ENCODE results near the gene LCP1. TPM values are rescaled to one million over a fixed set of nuclear protein-coding genes. Genes with fewer than 3 reads are reported as not detected.
A peak's percentile ranks its signal among the peaks of the same experiment; 100 is the strongest.

The LCP1 gene
- total and polyA plus RNA-seq, 9 of the 15 experiments (the other 6 are each of a cell fraction or from before 2014, with no cell fraction given): 83.0 to 255 (median 163) TPM

DNA sequence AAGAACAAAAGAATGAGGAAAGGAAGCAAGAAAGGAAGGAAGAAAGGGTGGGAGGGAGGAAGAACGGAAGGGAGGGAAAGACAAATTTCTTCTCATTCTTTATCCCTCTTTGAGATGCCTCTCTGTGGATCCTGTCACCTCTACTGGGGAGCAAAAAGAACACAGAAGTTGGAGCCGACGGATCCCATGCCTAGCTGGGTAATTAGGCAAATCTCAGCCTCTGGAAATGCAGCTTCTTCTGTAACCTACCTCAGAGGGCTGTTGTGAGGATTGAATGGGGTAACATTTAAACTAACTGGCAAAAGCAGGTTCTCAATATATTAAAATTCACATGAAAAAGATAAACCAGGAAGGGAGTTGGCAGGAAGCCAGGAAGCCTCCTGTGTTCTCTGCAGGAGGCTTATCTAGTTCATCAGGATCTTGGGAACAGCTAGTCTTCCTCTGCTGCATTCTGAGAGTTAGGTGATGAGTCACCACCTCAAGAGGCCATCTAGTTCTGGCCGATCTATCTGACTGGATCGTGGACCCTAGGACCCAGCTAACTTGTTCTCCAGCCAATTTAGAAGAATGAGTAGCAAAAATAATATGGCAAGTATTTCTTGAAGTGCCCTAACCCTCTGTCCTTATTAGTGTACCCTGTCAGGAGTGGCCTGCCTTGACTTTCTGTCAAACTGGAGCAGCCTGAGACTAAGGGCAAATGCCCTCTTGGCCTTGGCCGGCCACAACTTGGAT, 61.9 kb downstream of the LCP1 start (continued):
- TF ChIP-seq, protein P1, sequence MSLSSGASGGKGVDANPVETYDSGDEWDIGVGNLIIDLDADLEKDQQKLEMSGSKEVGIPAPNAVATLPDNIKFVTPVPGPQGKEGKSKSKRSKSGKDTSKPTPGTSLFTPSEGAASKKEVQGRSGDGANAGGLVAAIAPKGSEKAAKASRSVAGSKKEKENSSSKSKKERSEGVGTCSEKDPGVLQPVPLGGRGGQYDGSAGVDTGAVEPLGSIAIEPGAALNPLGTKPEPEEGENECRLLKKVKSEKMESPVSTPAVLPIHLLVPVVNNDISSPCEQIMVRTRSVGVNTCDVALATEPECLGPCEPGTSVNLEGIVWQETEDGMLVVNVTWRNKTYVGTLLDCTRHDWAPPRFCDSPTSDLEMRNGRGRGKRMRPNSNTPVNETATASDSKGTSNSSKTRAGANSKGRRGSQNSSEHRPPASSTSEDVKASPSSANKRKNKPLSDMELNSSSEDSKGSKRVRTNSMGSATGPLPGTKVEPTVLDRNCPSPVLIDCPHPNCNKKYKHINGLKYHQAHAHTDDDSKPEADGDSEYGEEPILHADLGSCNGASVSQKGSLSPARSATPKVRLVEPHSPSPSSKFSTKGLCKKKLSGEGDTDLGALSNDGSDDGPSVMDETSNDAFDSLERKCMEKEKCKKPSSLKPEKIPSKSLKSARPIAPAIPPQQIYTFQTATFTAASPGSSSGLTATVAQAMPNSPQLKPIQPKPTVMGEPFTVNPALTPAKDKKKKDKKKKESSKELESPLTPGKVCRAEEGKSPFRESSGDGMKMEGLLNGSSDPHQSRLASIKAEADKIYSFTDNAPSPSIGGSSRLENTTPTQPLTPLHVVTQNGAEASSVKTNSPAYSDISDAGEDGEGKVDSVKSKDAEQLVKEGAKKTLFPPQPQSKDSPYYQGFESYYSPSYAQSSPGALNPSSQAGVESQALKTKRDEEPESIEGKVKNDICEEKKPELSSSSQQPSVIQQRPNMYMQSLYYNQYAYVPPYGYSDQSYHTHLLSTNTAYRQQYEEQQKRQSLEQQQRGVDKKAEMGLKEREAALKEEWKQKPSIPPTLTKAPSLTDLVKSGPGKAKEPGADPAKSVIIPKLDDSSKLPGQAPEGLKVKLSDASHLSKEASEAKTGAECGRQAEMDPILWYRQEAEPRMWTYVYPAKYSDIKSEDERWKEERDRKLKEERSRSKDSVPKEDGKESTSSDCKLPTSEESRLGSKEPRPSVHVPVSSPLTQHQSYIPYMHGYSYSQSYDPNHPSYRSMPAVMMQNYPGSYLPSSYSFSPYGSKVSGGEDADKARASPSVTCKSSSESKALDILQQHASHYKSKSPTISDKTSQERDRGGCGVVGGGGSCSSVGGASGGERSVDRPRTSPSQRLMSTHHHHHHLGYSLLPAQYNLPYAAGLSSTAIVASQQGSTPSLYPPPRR (CRISPR knock-in tag; IDR thresholded peaks at IDR 0.05; ENCODE audit: borderline replicate concordance): no peak
- TF ChIP-seq SIN3B (IDR thresholded peaks at IDR 0.05; ENCODE audit: low read depth) (no peak), U2AF1 (optimal IDR thresholded peaks at IDR 0.05; ENCODE audit: low read depth, low read length) (no peak), ARID1B (IDR thresholded peaks at IDR 0.05) (peak; percentile 84), NR2C2 (CRISPR knock-in tag; IDR thresholded peaks at IDR 0.05) (no peak), NR2C2 (tag; IDR thresholded peaks at IDR 0.05) (no peak), SAFB2 (IDR thresholded peaks at IDR 0.05; ENCODE audit: borderline replicate concordance, low read depth, low read length, severe bottlenecking) (no peak), RNF2 (IDR thresholded peaks at IDR 0.05) (no peak), ZSCAN29 (IDR thresholded peaks at IDR 0.05) (no peak), EP300 (IDR thresholded peaks at IDR 0.05; ENCODE audit: low read length) (peak; percentile 64; the same call in 1 of the 2 replicates), ZFP36 (IDR thresholded peaks at IDR 0.05; ENCODE audit: low read depth, low read length, partially characterized antibody) (no peak), SMARCC2 (IDR thresholded peaks at IDR 0.05; ENCODE audit: low read depth) (peak; percentile 68; the same call in 1 of the 2 replicates), ZNF354B (CRISPR knock-in tag; IDR thresholded peaks at IDR 0.05) (no peak), RAD51 (IDR thresholded peaks at IDR 0.05; ENCODE audit: borderline replicate concordance, low read depth) (no peak), XRCC4 (IDR thresholded peaks at IDR 0.05; ENCODE audit: extremely low read depth, insufficient read depth, insufficient read length) (no peak), FOS (IDR thresholded peaks at IDR 0.05; ENCODE audit: extremely low read depth, insufficient read length) (peak; percentile 62), EZH2 (IDR thresholded peaks at IDR 0.05; ENCODE audit: borderline replicate concordance, low read depth, low read length) (no peak), SP1 (CRISPR knock-in tag; IDR thresholded peaks at IDR 0.05) (no peak), ZBTB1 (CRISPR knock-in tag; IDR thresholded peaks at IDR 0.05; ENCODE audit: borderline replicate concordance, low read depth) (no peak), SRSF9 (IDR thresholded peaks at IDR 0.05; ENCODE audit: borderline replicate concordance, low read depth, low read length) (no peak), SNIP1 (IDR thresholded peaks at IDR 0.05; ENCODE audit: low read depth) (no peak), CBFA2T2 (conservative IDR thresholded peaks at IDR 0.05) (peak; percentile 54), ZFX (CRISPR knock-in tag; IDR thresholded peaks at IDR 0.05) (no peak)
- TF ChIP-seq, protein P2, sequence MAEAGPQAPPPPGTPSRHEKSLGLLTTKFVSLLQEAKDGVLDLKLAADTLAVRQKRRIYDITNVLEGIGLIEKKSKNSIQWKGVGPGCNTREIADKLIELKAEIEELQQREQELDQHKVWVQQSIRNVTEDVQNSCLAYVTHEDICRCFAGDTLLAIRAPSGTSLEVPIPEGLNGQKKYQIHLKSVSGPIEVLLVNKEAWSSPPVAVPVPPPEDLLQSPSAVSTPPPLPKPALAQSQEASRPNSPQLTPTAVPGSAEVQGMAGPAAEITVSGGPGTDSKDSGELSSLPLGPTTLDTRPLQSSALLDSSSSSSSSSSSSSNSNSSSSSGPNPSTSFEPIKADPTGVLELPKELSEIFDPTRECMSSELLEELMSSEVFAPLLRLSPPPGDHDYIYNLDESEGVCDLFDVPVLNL (CRISPR knock-in tag; IDR thresholded peaks at IDR 0.05; ENCODE audit: low read depth): no peak

Measured in K562 (cell line).